Kidney capillary endothelial cell (primary cell): ENCODE results near the gene DCLK1.

ENCODE experiments used
- DNase-seq: peaks from one replicate; pipeline ENCODE4 v3.0.0-alpha.2; 2018; ENCODE audit warnings: low spot score

DCLK1 gene

GRCh38 chr13:36131222-36131930, at the start of gene DCLK1:
Gene DCLK1 (minus strand): TSS chr13:36131382.
- no peak for DNase-seq

DNA sequence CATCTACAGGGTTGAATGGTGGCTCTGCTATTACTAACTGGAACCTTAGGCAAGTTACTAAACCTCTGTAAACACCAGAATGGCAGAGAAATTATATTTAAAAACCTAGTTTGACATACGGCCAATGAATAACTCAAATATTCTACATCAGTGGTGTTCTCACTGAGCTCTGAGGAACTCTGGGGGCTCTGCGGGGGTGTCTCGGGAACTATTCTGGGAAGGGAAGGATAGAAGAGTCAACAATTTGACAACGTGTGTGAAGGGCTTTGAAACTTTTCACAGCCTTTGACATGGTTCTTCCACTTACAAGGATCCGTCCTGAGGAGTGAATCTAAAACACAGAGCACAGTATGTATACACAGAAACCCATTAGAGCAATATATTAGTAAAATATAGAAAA, 44.4 kb upstream of the DCLK1 start:
- DNase-seq, result no peak

- DNase-seq, result no peak
These were observed 43.7 kb upstream of the DCLK1 start for GRCh38 chr13:36174923-36175322.

GRCh38 chr13:36173571-36174322, 42.6 kb upstream of the DCLK1 start:
- no peak for DNase-seq

DNA sequence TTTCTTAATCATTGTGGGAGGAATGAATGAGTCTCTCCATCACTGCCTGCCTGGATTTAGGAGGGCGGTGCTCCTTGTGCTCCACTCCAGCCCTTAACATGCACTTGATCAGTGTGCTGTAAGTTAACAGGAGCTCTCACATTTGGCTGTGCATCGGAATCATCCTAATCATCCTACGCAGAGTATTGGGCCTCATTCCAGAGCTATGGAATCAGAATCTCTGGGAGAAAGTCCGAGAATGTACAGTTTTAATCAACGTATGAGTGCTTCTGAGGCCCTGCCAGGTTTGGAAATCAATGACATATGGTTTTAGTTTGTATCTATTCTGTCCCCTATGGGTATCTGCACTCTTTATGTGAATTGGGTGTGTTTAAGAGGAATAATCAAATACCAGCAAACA, 34.9 kb upstream of the DCLK1 start:
- DNase-seq, result no peak

DNA sequence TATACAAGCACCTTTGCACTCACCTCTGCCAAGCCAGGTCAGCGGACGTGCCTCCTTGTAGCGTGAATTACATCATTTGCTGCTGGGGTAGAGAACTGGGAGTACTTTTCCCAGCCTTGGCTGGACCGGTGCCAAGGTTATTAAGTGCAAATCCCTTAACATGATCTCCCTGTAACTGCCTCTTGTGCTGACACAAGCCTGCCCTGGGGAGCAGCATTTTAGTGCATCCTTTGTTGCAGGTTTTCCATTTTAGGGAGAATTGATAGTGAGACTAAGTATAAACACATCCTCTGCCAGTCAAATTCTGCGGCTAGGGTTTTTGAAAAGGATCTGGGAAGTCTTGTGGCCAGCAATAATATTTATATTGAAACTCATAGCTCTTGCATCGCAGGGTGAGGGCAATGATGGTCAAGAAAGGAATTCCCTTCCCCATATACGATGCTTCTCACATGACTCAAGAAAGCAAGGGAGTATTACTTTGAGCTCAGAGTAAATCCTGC, 32.7 kb upstream of the DCLK1 start:
- DNase-seq, result no peak

- no peak for DNase-seq
These were observed 32.1 kb upstream of the DCLK1 start for GRCh38 chr13:36163286-36163685.

DNA sequence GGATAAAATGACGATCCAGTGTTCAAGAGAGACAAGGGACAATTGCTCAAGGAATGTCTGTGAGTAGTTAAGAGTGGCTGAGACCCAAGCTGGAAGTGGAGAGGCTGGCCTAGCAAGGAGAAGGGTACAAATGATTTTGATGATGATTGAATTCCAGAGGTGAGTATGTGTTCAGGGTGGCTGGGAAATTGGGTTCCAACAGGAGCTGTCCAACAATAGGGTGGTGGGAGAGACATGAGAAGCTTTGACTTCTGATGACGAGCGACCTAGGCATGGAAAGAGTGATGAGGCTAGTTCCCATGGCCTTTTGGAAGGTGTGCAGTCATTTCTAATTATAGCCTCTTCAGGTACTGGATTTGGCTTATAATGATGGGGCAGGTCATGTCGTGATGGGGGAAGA, 29.1 kb upstream of the DCLK1 start:
- DNase-seq, result no peak

DNA sequence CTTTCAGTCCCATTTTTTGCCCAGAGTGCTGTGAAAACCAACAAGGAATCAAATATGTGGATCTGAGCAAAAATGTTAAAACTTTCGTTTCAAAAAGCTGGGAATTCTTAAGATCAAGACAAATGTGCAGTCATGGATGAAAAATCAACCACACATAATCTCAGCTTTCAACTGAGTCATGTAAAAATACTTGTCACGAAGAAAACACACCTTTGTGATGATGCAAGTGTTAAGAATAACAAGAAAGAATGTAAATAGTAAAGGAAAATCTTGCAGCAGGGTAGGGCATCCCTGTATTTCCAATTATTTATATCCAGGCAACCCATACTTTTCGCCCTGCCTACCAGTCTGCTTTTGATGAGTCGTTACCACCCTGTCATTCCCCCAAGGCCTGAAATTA, 27.4 kb upstream of the DCLK1 start:
- no peak for DNase-seq

- no peak for DNase-seq
These were observed 26.3 kb upstream of the DCLK1 start for GRCh38 chr13:36157480-36157879.

DNA sequence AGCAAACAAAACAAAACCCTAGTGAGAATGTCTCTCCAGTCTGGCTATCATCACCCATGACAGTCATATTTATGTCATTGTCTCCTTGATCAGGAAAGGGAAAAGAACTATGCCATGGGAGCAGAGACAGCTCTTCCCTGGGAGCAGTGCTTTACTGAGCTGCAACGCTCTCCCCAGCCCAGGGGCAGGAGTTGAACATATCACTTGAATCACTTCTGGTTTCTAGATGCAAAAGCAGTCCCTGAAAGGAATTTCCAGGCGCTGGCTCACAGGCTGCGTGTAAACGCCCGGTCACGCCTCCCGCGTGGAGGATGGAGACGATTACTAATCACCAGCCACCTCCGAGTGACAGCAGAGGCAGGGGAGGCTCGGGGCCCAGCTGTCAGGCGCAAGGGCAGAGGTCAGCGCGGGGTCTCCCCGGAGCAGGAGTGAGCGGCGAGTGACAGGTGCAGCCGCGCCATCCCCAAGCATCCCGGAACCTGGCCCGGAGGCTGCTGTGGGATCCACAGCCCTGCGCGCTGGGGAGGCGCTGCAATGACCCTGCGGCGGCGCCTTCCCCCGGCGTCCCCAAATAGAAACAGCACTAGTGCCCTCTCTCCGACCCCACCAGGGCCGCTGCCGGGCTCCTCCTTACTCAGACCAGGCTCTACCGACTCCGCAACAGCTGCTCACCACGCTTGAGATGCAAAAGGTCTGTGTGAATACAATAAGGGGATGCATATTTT, 23.5 kb upstream of the DCLK1 start:
- no peak for DNase-seq

- no peak for DNase-seq
These were observed 20.4 kb upstream of the DCLK1 start for GRCh38 chr13:36151591-36151990.

GRCh38 chr13:36148446-36148845, 17.3 kb upstream of the DCLK1 start:
- DNase-seq, result no peak

DNA sequence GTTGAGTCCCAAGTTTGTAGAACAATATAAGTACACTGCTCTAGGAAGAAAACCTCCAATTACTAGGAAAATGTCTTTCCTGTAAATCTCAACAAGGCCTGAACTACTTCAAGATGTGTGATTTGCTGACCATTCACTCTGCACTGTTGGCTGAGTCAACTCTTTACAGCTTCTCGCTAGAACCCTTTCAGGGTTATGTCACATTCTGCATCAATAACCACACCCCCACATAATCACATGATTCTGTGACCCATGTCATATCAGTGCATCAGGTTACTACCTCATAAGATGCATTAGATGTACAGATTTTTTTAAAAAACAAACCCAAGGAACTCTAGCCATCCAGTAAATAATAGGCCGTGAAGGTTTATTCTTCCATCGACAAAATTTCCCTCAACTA, 16.1 kb upstream of the DCLK1 start:
- no peak for DNase-seq

DNA sequence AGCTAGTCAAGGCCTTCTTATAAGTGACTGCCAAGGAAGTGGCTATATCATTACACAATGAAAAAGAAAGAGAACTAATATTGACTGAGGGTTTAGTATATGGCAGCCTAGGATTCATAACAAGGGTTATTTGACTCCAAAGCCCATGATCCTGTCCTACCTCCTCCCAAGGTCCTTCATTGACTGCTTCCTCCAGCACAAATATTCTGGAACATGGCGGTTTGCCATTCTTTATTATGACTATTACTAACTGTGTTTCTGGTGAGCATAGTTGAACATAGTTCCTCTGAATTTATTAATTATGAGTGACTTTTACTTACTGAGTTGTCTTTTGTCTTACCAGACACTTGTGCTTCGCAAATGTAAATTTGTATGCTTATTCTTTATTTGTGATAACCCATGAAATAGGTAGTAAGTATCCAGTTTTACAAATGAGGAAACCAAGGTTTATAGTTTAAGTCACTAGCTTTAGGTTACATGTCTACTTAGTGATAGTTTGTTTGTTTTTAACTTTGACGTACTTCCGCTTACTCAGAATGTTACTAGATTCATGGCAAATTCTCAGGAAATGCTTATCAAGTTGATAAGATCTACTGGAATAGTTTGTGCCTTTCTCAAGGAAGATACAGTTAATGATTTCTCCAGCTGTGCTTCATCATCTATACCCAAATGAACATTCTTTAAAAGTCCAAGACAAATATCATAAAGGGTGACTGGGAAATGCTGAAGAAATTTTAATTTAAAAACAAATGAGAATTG, 15.5 kb upstream of the DCLK1 start:
- DNase-seq, result no peak

DNA sequence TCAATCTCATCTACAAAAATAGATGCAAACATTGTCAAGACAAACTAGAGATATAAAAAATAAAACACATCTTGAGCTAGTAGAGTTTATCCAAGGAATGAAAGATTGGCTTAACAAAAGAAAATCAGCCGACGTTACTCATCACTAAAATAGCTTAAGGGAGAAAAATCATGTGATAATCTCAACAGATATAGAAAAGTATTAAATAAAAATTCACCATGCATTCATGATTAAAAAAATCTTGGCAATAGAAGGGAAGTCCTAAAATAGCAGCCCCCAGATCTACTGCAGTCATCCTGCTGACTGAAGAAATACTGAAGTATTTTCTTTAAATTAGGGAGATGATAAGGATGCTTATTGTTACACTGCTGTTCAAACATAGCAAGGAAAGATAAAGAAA, 12.6 kb upstream of the DCLK1 start:
- no peak for DNase-seq

- no peak for DNase-seq
These were observed 11.6 kb upstream of the DCLK1 start for GRCh38 chr13:36142735-36143134.

GRCh38 chr13:36135876-36136275, 4.7 kb upstream of the DCLK1 start:
- no peak for DNase-seq

DNA sequence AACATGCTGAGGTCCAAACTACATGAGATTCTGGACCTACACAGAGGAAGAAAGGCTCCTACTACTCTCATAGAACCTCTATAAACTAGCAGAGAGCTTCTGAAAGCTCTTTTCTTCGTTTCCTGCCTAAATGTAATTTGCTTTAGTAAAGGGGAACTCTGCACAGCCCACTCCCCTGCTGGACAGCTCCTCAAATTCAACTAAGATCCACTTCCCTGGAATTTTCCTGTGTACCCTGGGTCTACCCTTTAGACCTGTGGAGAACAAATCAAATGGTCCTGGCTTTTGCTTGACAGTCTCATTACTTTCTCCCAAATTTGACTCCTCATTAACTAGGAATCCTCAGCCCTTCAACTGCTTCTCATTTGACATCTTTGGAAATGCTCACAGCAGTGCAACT, 3.5 kb upstream of the DCLK1 start:
- no peak for DNase-seq

DNA sequence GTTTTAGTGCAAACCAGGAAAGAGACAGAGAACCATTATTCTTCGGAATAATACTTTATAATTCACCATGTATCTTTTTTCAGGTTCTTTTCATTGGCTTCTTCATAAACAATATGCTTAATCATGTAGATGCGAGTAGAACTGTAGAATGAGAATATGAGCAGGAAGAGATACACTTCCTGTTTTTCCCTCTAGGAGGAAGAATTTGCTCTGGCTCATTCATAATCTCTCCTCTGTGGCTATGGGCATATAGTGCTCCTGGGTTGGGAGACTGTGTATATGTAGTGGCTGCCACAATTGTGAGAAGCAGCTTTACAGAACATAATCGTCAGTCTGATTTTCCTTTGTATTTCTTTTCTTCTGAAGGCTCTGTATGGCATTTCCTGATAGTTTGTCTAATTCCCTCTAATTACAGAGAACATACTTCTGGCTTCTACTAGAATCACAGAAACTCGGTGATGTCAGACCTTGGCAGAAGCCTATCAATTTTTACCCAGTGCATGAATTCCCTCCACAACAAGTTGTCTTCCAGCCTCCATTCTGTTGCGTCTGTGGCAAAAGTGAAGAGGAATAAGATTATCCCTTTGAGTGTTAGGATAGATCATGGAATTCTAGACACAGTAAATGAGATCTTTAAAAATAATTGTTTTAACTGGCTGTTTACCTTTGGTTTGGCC, 2.9 kb upstream of the DCLK1 start:
- no peak for DNase-seq

GRCh38 chr13:36132376-36132775, 1.2 kb upstream of the DCLK1 start:
- no peak for DNase-seq

GRCh38 chr13:36131931-36132297, 732 bp upstream of the DCLK1 start:
- DNase-seq, result no peak
